Activated CD4-positive, alpha-beta T cell treated with anti-CD3 and anti-CD28 coated beads, Interleukin-2, amount 10 ng/mL, durations not matched to agents 24 days and 14 days (primary cell): Measurements from ENCODE around the gene LMO7. TPM values are rescaled to one million over a fixed set of nuclear protein-coding genes. Genes with fewer than 3 reads are reported as not detected.

Source experiments
- DNase-seq: peaks from one replicate; pipeline ENCODE4 v3.0.0; 2022
- H3K27ac Mint-ChIP-seq: one replicate; pipeline ENCODE4 v1.8.0; 2022; ENCODE audit warnings: mild to moderate bottlenecking, mixed read lengths
- H3K27me3 Mint-ChIP-seq: one replicate; pipeline ENCODE4 v1.8.0; 2022; ENCODE audit warnings: mixed read lengths
- H3K36me3 Mint-ChIP-seq: one replicate; pipeline ENCODE4 v1.8.0; 2022; ENCODE audit warnings: low read depth, mild to moderate bottlenecking, mixed read lengths
- H3K4me1 Mint-ChIP-seq: one replicate; pipeline ENCODE4 v1.8.0; 2021; ENCODE audit warnings: mixed read lengths
- H3K4me3 Mint-ChIP-seq: one replicate; pipeline ENCODE4 v1.8.0; 2022; ENCODE audit warnings: mild to moderate bottlenecking, moderate library complexity, mixed read lengths
- H3K9me3 Mint-ChIP-seq: one replicate; pipeline ENCODE4 v1.8.0; 2021; ENCODE audit warnings: mixed read lengths
- intact Hi-C: fragments of 100-400 bp; cut with micrococcal nuclease; formaldehyde crosslinking; loops from one replicate; pipeline ENCODE4 v1.15.1; 2023
- total RNA-seq: library from RNA; stranded (reverse); gene quantifications from 2 replicates; pipeline ENCODE4 v1.2.3, GENCODE V29; 2022

LMO7 gene
- 4.3 and 5.8 TPM in 2 replicates for total RNA-seq

DNA sequence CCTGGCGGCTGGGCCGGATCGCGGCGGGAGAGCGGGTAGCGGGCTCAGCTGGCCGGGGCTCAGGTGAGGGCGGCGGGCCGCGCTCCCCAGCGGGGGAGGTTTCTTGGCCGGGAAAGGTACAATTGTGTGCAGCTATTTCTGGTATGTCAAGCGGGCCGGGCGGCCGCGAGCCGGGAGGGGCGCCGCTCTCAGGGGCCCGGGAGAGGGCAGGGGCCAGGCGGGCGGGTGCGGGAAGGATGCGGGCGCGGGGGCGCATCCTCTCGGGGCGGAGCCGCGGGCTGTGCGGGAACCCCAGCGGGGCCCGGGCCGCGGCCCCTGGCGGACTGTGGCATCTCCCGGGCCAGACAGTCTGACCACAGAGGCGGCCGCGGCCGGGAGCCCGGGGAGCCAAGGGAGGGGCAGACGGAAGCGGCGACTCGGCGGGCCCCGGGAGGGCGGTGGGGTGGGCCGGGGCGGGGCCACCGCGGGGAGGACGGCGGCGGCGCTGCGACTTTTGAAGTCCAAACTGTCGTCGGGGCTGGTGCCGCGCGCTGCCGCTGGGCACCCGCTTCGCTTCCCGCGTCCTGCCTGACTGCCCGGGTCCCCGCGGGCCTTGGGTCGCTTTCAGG lies at the start of gene LMO7:
TSS of gene LMO7 (plus strand) at position 503 of the 608 bp plus-strand sequence. CDS start 328 bp downstream, outside the sequence.
- DNase-seq: peak; percentile 84

GRCh38 chr13:75587679-75588078 lies 48.5 kb upstream of the LMO7 start:
- Mint-ChIP-seq H3K27me3 (no peaks in the 10 kb centered on the region), H3K9me3 (peaks cover 12% of the 10 kb centered on the region), H3K4me3 (no peak overlapping the region), H3K36me3 (peaks cover 40% of the 10 kb centered on the region), H3K27ac (no peak overlapping the region), H3K4me1 (peaks cover 4% of the 10 kb centered on the region)
- intact Hi-C loops: no loop called here
- no peak for DNase-seq

More for the DNA sequence above, at the start of gene LMO7:
- Mint-ChIP-seq H3K9me3 (no peaks in the 10 kb centered on the region), H3K36me3 (peaks cover 1% of the 10 kb centered on the region), H3K27ac (no peak within 1 kb of the TSS), H3K4me3 (peak within 1 kb of the TSS; percentile 79), H3K4me1 (peaks cover 14% of the 10 kb centered on the region), H3K27me3 (peaks cover 21% of the 10 kb centered on the region)
- intact Hi-C loops: loop anchor here (5.0 kb wide), 3 partner anchors 84 to 149 kb away; no protein-coding TSS in a partner anchor

- peaks cover 25% of the 10 kb centered on the region for H3K36me3 Mint-ChIP-seq
- H3K27ac Mint-ChIP-seq: no peak overlapping the region
- H3K4me1 Mint-ChIP-seq: no peaks in the 10 kb centered on the region
- H3K9me3 Mint-ChIP-seq: no peaks in the 10 kb centered on the region
- H3K27me3 Mint-ChIP-seq: no peaks in the 10 kb centered on the region
- no peak for DNase-seq
- intact Hi-C loops: no loop called here
- H3K4me3 Mint-ChIP-seq: no peak overlapping the region
These were observed 39.4 kb upstream of the LMO7 start for GRCh38 chr13:75596657-75597182.

- Mint-ChIP-seq H3K9me3 (no peaks in the 10 kb centered on the region), H3K36me3 (peaks cover 26% of the 10 kb centered on the region), H3K4me3 (no peak overlapping the region), H3K27ac (no peak overlapping the region), H3K27me3 (no peaks in the 10 kb centered on the region), H3K4me1 (no peaks in the 10 kb centered on the region)
- DNase-seq: no peak
- intact Hi-C loops: no loop called here
These were observed 35.8 kb upstream of the LMO7 start for GRCh38 chr13:75600371-75600770.

GRCh38 chr13:75603038-75603437 lies 33.1 kb upstream of the LMO7 start:
- Mint-ChIP-seq H3K9me3 (no peaks in the 10 kb centered on the region), H3K27ac (no peak overlapping the region), H3K4me3 (no peak overlapping the region), H3K27me3 (no peaks in the 10 kb centered on the region), H3K36me3 (peaks cover 25% of the 10 kb centered on the region), H3K4me1 (no peaks in the 10 kb centered on the region)
- intact Hi-C loops: no loop called here
- no peak for DNase-seq

GRCh38 chr13:75607447-75607846 lies 28.7 kb upstream of the LMO7 start:
- no peak overlapping the region for H3K27ac Mint-ChIP-seq
- H3K4me3 Mint-ChIP-seq: no peak overlapping the region
- DNase-seq: no peak
- H3K36me3 Mint-ChIP-seq: peaks cover 10% of the 10 kb centered on the region
- H3K27me3 Mint-ChIP-seq: no peaks in the 10 kb centered on the region
- no peaks in the 10 kb centered on the region for H3K4me1 Mint-ChIP-seq
- no peaks in the 10 kb centered on the region for H3K9me3 Mint-ChIP-seq
- intact Hi-C loops: no loop called here

- Mint-ChIP-seq H3K4me3 (no peak overlapping the region), H3K4me1 (no peaks in the 10 kb centered on the region), H3K27me3 (no peaks in the 10 kb centered on the region), H3K36me3 (peaks cover 10% of the 10 kb centered on the region), H3K9me3 (no peaks in the 10 kb centered on the region), H3K27ac (no peak overlapping the region)
- DNase-seq: no peak
- intact Hi-C loops: no loop called here
These were observed 25.7 kb upstream of the LMO7 start for GRCh38 chr13:75610466-75610865.

DNA sequence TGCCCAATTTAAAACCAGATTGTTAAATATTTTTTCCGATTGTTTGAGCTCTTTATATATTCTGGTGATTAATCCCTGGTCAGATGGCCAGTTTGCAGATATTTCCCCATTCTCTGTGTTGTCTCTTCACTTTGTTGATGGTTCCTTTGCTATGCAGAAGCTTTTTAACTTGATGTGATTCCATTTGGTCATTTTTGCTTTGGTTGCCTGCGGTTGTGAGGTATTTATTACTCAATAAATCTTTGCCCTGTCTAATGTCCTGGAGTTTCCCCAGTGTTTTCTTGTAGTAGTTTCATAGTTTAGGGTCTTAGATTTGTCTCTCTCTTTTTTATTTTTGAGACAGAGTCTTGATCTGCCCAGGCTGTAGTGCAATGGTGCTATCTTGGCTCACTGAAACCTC lies 23.8 kb upstream of the LMO7 start:
- no peaks in the 10 kb centered on the region for H3K9me3 Mint-ChIP-seq
- no peak overlapping the region for H3K4me3 Mint-ChIP-seq
- H3K4me1 Mint-ChIP-seq: no peaks in the 10 kb centered on the region
- H3K27me3 Mint-ChIP-seq: no peaks in the 10 kb centered on the region
- intact Hi-C loops: no loop called here
- H3K36me3 Mint-ChIP-seq: peaks cover 7% of the 10 kb centered on the region
- no peak overlapping the region for H3K27ac Mint-ChIP-seq
- DNase-seq: no peak

GRCh38 chr13:75617230-75617629 lies 18.9 kb upstream of the LMO7 start:
- H3K4me1 Mint-ChIP-seq: no peaks in the 10 kb centered on the region
- no peaks in the 10 kb centered on the region for H3K9me3 Mint-ChIP-seq
- intact Hi-C loops: no loop called here
- no peaks in the 10 kb centered on the region for H3K27me3 Mint-ChIP-seq
- peaks cover 6% of the 10 kb centered on the region for H3K36me3 Mint-ChIP-seq
- no peak overlapping the region for H3K27ac Mint-ChIP-seq
- DNase-seq: no peak
- H3K4me3 Mint-ChIP-seq: no peak overlapping the region

DNA sequence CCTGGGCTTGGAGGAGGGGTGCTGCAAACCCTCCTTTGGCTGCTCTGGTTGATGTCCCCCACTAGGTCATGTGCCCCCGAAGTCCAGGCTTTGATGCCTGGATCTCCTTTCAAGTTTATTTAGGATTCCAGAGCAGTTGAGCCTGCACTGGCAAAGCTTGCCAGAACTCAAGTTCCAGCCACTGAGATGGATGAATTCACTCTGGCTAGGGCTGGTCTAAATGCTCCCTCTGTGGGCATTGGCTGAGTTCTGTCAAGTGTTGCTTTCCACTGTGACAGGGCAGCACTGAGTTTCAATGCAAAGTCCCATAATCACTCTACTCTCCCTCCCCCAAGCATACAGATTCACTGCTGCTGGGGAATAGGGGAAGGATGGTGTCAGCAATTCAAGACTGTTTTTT lies 17.8 kb upstream of the LMO7 start:
- no peaks in the 10 kb centered on the region for H3K4me1 Mint-ChIP-seq
- H3K4me3 Mint-ChIP-seq: no peak overlapping the region
- intact Hi-C loops: no loop called here
- no peaks in the 10 kb centered on the region for H3K27me3 Mint-ChIP-seq
- DNase-seq: no peak
- no peak overlapping the region for H3K27ac Mint-ChIP-seq
- peaks cover 6% of the 10 kb centered on the region for H3K36me3 Mint-ChIP-seq
- H3K9me3 Mint-ChIP-seq: no peaks in the 10 kb centered on the region

- no peak for DNase-seq
- Mint-ChIP-seq H3K9me3 (no peaks in the 10 kb centered on the region), H3K27ac (no peak overlapping the region)
These were observed 16.1 kb upstream of the LMO7 start for GRCh38 chr13:75620020-75620419.

GRCh38 chr13:75621147-75621546 lies 15.0 kb upstream of the LMO7 start:
- Mint-ChIP-seq H3K27ac (no peak overlapping the region), H3K4me1 (no peaks in the 10 kb centered on the region), H3K9me3 (no peaks in the 10 kb centered on the region), H3K36me3 (peaks cover 10% of the 10 kb centered on the region), H3K27me3 (no peaks in the 10 kb centered on the region), H3K4me3 (no peak overlapping the region)
- intact Hi-C loops: no loop called here
- no peak for DNase-seq

More at GRCh38 chr13:75620020-75620419, 16.1 kb upstream of the LMO7 start:
- peaks cover 8% of the 10 kb centered on the region for H3K36me3 Mint-ChIP-seq
- intact Hi-C loops: no loop called here
- H3K4me3 Mint-ChIP-seq: no peak overlapping the region
- no peaks in the 10 kb centered on the region for H3K27me3 Mint-ChIP-seq
- H3K4me1 Mint-ChIP-seq: no peaks in the 10 kb centered on the region

- Mint-ChIP-seq H3K4me3 (no peak overlapping the region), H3K27ac (no peak overlapping the region), H3K36me3 (peaks cover 4% of the 10 kb centered on the region), H3K27me3 (no peaks in the 10 kb centered on the region), H3K4me1 (peaks cover 3% of the 10 kb centered on the region), H3K9me3 (no peaks in the 10 kb centered on the region)
- DNase-seq: no peak
- intact Hi-C loops: no loop called here
These were observed 7.3 kb upstream of the LMO7 start for GRCh38 chr13:75628801-75629200.

DNA sequence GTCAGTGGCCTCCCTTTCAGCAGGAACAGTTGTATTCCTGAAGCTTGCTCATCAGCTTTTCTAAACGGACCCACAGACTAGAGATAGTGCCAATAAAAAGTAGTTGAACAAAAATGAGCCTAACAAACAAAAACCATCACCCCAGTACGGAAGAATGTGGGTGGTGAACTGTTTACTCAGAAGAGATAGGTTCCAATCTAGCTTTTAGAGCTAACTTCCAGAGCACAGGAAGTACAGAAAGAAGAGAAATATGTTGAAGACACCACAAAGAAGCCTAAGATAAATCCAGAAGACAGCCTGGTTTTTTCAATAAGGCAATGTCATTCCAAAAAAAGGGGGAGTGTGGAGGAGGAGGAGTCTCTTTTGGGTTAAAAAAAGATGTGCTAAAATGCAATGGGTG lies 2.8 kb upstream of the LMO7 start:
- peaks cover 12% of the 10 kb centered on the region for H3K4me1 Mint-ChIP-seq
- H3K36me3 Mint-ChIP-seq: no peaks in the 10 kb centered on the region
- peaks cover 16% of the 10 kb centered on the region for H3K27me3 Mint-ChIP-seq
- H3K27ac Mint-ChIP-seq: peak overlapping the region; percentile 3
- no peak overlapping the region for H3K4me3 Mint-ChIP-seq
- no peak for DNase-seq
- H3K9me3 Mint-ChIP-seq: no peaks in the 10 kb centered on the region
- intact Hi-C loops: no loop called here
